HCT116 (cell line): ENCODE data around the gene ARHGAP42. TPM values are rescaled to one million over a fixed set of nuclear protein-coding genes. Genes with fewer than 3 reads are reported as not detected.

Experiments used
- ATAC-seq: fragments of 200-7000 bp; cut with Tn5 transposase; 2 replicates; pipeline ENCODE4 v1.9.1; 2020; ENCODE audit warnings: mild to moderate bottlenecking, moderate library complexity
- BruUV-seq: library from RNA; stranded (reverse); fragments of 400-500 nt; replicated peaks from 2 replicates; lab custom pipeline; 2021; lab: Mats Ljungman, UMichigan
- CTCF ChIA-PET: fragments of 300-600 bp; sonication (Branson Sonifier 250); formaldehyde crosslinking; loops from one replicate; lab custom pipeline; 2021; ENCODE audit warnings: antibody characterized with exemption; lab: Charles Lee
- POLR2A ChIA-PET: fragments of 300-600, 350-600 bp; sonication (Branson Sonifier 250); formaldehyde crosslinking; loops from one replicate; lab custom pipeline; 2021; ENCODE audit warnings: antibody characterized with exemption; lab: Charles Lee
- RAD21 ChIA-PET, 2 experiments: fragments of 300-600 bp; sonication (Branson Sonifier 250); formaldehyde crosslinking; loops; one replicate each; lab custom pipeline; 2023; ENCODE audit warnings: low total read pairs in 2 of 2; ENCODE audit not compliant: uncharacterized antibody in 2 of 2, unreplicated experiment in 2 of 2, low non-redundant PET in 1 of 2; lab: Charles Lee
- DNase-seq: peaks from one replicate; pipeline ENCODE4 v3.0.0-alpha.2; 2010; ENCODE audit warnings: low read depth, low spot score
- H2AFZ ChIP-seq: fragments of 200-600 bp; shearing (Covaris generic), sonication (generic); 2 replicates; pipeline ENCODE4 v1.6.1; 2017; ENCODE audit warnings: low read depth, mixed run types, mixed read lengths, antibody characterized with exemption, low read length; ENCODE audit not compliant: poor library complexity, severe bottlenecking
- H3K27ac ChIP-seq: 2 replicates; pipeline ENCODE4 v1.5.1; 2012; ENCODE audit warnings: low read depth, low read length
- H3K27me3 ChIP-seq: fragments of 200-600 bp; sonication (generic); 2 replicates; pipeline ENCODE4 v1.6.1; 2016; ENCODE audit warnings: mixed run types, low read length, mixed read lengths; ENCODE audit not compliant: insufficient read depth
- H3K36me3 ChIP-seq, 2 experiments: fragments of 200-500 bp in 1 of 2; fragments of 200-600 bp in 1 of 2; sonication (Bioruptor generic) in 1 of 2; sonication (generic) in 1 of 2; 2 replicates each; pipeline versions ENCODE4 v1.5.1 to v1.6.1; 2014 to 2016; ENCODE audit warnings: low read length in 2 of 2, inconsistent platforms in 1 of 2, mixed read lengths in 1 of 2, mixed run types in 1 of 2; ENCODE audit not compliant: insufficient read depth in 2 of 2, control insufficient read depth in 1 of 2
- H3K4me1 ChIP-seq, 2 experiments: fragments of 200-600 bp in 1 of 2; sonication (generic) in 1 of 2; 2 replicates each; pipeline versions ENCODE4 v1.5.1 to v1.6.1; 2012 to 2017; ENCODE audit warnings: low read length in 2 of 2, inconsistent platforms in 1 of 2, mild to moderate bottlenecking in 1 of 2, mixed read lengths in 1 of 2, mixed run types in 1 of 2, moderate library complexity in 1 of 2; ENCODE audit not compliant: insufficient read depth in 2 of 2, control insufficient read depth in 1 of 2
- H3K4me2 ChIP-seq: fragments of 200-600 bp; sonication (generic); 2 replicates; pipeline ENCODE4 v1.6.1; 2017; ENCODE audit warnings: mixed run types, low read length, mixed read lengths
- H3K4me3 ChIP-seq, 2 experiments: fragments of 200-600 bp in 1 of 2; sonication (generic) in 1 of 2; replicated peaks in 1 of 2; 2 replicates each; pipeline ENCODE4 v1.5.1; 2011 to 2016; ENCODE audit warnings: low read length in 2 of 2, control low read depth in 1 of 2, low read depth in 1 of 2, mild to moderate bottlenecking in 1 of 2, mixed read lengths in 1 of 2, mixed run types in 1 of 2
- H3K79me2 ChIP-seq: fragments of 200-600 bp; sonication (generic); 2 replicates; pipeline ENCODE4 v1.6.1; 2017; ENCODE audit warnings: mild to moderate bottlenecking, mixed run types, low read length, moderate library complexity, mixed read lengths; ENCODE audit not compliant: insufficient read depth
- H3K9ac ChIP-seq: fragments of 200-600 bp; sonication (generic); 2 replicates; pipeline ENCODE4 v1.6.1; 2016; ENCODE audit warnings: low read length, mixed read lengths
- H3K9me2 ChIP-seq: fragments of 200-600 bp; sonication (generic), shearing (Covaris generic); 2 replicates; pipeline ENCODE4 v1.6.1; 2017; ENCODE audit warnings: mixed run types, mild to moderate bottlenecking, moderate library complexity; ENCODE audit not compliant: insufficient read depth
- H3K9me3 ChIP-seq, 2 experiments: fragments of 200-500 bp in 1 of 2; fragments of 200-600 bp in 1 of 2; sonication (Bioruptor generic) in 1 of 2; sonication (generic) in 1 of 2; 2 replicates each; pipeline ENCODE4 v1.6.1; 2014 to 2017; ENCODE audit warnings: low read length in 2 of 2, mixed read lengths in 2 of 2, inconsistent platforms in 1 of 2, low read depth in 1 of 2, mild to moderate bottlenecking in 1 of 2, mixed run types in 1 of 2, moderate library complexity in 1 of 2; ENCODE audit not compliant: control insufficient read depth in 1 of 2, insufficient read depth in 1 of 2
- H4K20me1 ChIP-seq: fragments of 200-600 bp; sonication (generic), shearing (Covaris generic); 2 replicates; pipeline ENCODE4 v1.6.1; 2017; ENCODE audit warnings: mixed run types, mild to moderate bottlenecking, moderate library complexity; ENCODE audit not compliant: insufficient read depth
- CEBPB ChIP-seq: IDR thresholded peaks from 2 replicates; pipeline ENCODE4 v1.6.1; 2012; ENCODE audit warnings: low read depth
- JUND ChIP-seq: IDR thresholded peaks from 2 replicates; pipeline ENCODE4 v1.6.1; 2012
- REST ChIP-seq: IDR thresholded peaks from 2 replicates; pipeline ENCODE4 v1.6.1; 2012; ENCODE audit warnings: low read depth
- SP1 ChIP-seq: IDR thresholded peaks from 2 replicates; pipeline ENCODE4 v1.6.1; 2012; ENCODE audit warnings: low read depth
- ZBTB33 ChIP-seq: IDR thresholded peaks from 2 replicates; pipeline ENCODE4 v1.6.1; 2011; ENCODE audit warnings: mild to moderate bottlenecking, low read length, moderate library complexity; ENCODE audit not compliant: insufficient replicate concordance; ENCODE audit errors: extremely low read depth
- intact Hi-C: fragments of 100-400 bp; cut with micrococcal nuclease; formaldehyde crosslinking; loops from 2 replicates; pipeline ENCODE4 v1.10.0; 2022
- total RNA-seq: library from RNA; stranded (reverse); gene quantifications from one replicate; pipeline ENCODE4 v1.2.1, GENCODE V29; 2021; ENCODE audit not compliant: unreplicated experiment

Gene ARHGAP42
- total RNA-seq, 1 experiment from 2014 or later = 12.3 TPM

DNA sequence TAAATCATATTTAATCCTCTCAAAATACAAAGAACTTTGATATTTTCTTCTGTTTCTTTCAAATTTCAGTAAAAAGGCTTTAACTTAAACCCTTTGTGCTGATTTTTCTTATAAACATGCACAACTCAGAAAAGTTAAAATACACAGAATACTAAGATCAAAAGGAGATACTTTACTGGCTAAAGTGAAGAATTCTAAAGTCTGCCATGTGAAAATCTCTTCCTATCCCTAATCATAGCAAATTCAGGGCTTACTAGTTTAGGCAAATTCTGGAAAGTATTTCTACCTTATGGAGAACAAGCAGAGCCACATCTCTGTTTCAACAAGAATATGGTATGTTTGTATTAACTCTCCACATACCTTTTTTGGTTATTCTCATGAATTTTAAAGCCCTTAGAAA lies 345.9 kb downstream of the ARHGAP42 start:
- Histone ChIP-seq H3K27me3 (no peaks in the 10 kb centered on the region), H3K4me2 (no peak overlapping the region)
- RAD21 ChIA-PET = no interaction called here
- CTCF ChIA-PET = no interaction called here
- TF ChIP-seq JUND (no peak), REST (no peak), SP1 (no peak), ZBTB33 (no peak), CEBPB (no peak)
- TF ChIP-seq, all 23 proteins: peak for 0
- H3K9ac ChIP-seq = no peak overlapping the region
- no peaks in the 10 kb centered on the region for H3K4me1 ChIP-seq
- POLR2A ChIA-PET = no interaction called here
- no peaks in the 10 kb centered on the region for H3K36me3 ChIP-seq
- DNase-seq = no peak
- no TSS peak for BruUV-seq
- H3K79me2 ChIP-seq = no peaks in the 10 kb centered on the region
- intact Hi-C loops = no loop called here
- H4K20me1 ChIP-seq = no peaks in the 10 kb centered on the region
- H3K9me2 ChIP-seq = no peaks in the 10 kb centered on the region
- no peak for ATAC-seq
- no peak overlapping the region for H3K27ac ChIP-seq
- no peaks in the 10 kb centered on the region for H3K9me3 ChIP-seq
- H3K4me3 ChIP-seq = no peak overlapping the region
- no peak overlapping the region for H2AFZ ChIP-seq
